Hepatocyte (in vitro differentiated cells): ENCODE measurements around the gene SLC13A2. TPM values are rescaled to one million over a fixed set of nuclear protein-coding genes. Genes with fewer than 3 reads are reported as not detected.

ENCODE experiments used
- DNase-seq: peaks from one replicate; pipeline ENCODE4 v3.0.0-alpha.2; 2016; ENCODE audit warnings: low spot score
- H2AFZ ChIP-seq: fragments of 200-600 bp; sonication (generic); 2 replicates; pipeline ENCODE4 v1.6.0; 2016; ENCODE audit warnings: antibody characterized with exemption, mild to moderate bottlenecking
- H3K27ac ChIP-seq: fragments of 200-600 bp; sonication (generic); 2 replicates; pipeline ENCODE4 v1.5.1; 2016; ENCODE audit warnings: mild to moderate bottlenecking
- H3K27me3 ChIP-seq: fragments of 200-600 bp; sonication (generic); 2 replicates; pipeline ENCODE4 v1.6.1; 2016
- H3K36me3 ChIP-seq: fragments of 200-600 bp; sonication (generic); replicated peaks from 2 replicates; pipeline ENCODE4 v1.5.1; 2016; ENCODE audit warnings: low read depth; ENCODE audit not compliant: insufficient read depth
- H3K4me1 ChIP-seq: fragments of 200-600 bp; sonication (generic); 2 replicates; pipeline ENCODE4 v1.5.1; 2016; ENCODE audit warnings: mild to moderate bottlenecking, moderate library complexity; ENCODE audit not compliant: insufficient read depth
- H3K4me2 ChIP-seq: fragments of 200-600 bp; sonication (generic); 2 replicates; pipeline ENCODE4 v1.6.0; 2016
- H3K4me3 ChIP-seq: fragments of 200-600 bp; sonication (generic); 2 replicates; pipeline ENCODE4 v1.5.1; 2016; ENCODE audit warnings: mild to moderate bottlenecking
- H3K79me2 ChIP-seq: fragments of 200-600 bp; sonication (generic); 2 replicates; pipeline ENCODE4 v1.6.0; 2017; ENCODE audit warnings: mild to moderate bottlenecking
- H3K9me2 ChIP-seq: fragments of 200-600 bp; sonication (generic); replicated peaks from 2 replicates; pipeline ENCODE4 v1.6.0; 2017; ENCODE audit warnings: mild to moderate bottlenecking; ENCODE audit not compliant: insufficient read depth
- H3K9me3 ChIP-seq: fragments of 200-600 bp; sonication (generic); 2 replicates; pipeline ENCODE4 v1.5.1; 2016; ENCODE audit warnings: low read depth, mild to moderate bottlenecking
- H4K20me1 ChIP-seq: fragments of 200-600 bp; sonication (generic); 2 replicates; pipeline ENCODE4 v1.6.0; 2016; ENCODE audit warnings: mild to moderate bottlenecking; ENCODE audit not compliant: insufficient read depth, poor library complexity, severe bottlenecking
- EZH2 ChIP-seq: fragments of 200-600 bp; sonication (generic); IDR thresholded peaks from 2 replicates; pipeline ENCODE4 v1.6.1; 2016; ENCODE audit warnings: antibody characterized with exemption, mild to moderate bottlenecking, borderline replicate concordance
- EZH2phosphoT487 ChIP-seq: fragments of 200-600 bp; sonication (generic); IDR thresholded peaks from one replicate; pipeline ENCODE4 v1.6.1; 2018; ENCODE audit warnings: antibody characterized with exemption, mild to moderate bottlenecking, low read depth, moderate library complexity; ENCODE audit not compliant: unreplicated experiment, severe bottlenecking
- WGBS: methylation state at CpG from one replicate; pipeline ENCODE4 v1.1.6; 2016; ENCODE audit warnings: low lambda C conversion rate; ENCODE audit errors: missing lambda C conversion rate; 5-methylcytosine and 5-hydroxymethylcytosine counted together
- polyA plus RNA-seq: library from polyadenylated mRNA; unstranded; fragments of >200 nt; fragmentation: Nextera tagmentation; extraction: Ambion mirVana; gene quantifications from 2 replicates; pipeline ENCODE4 v1.2.1, GENCODE V29; 2016
- total RNA-seq: library from RNA; depleted of rRNA; stranded (reverse); fragments of >200 nt; gene quantifications from 2 replicates; pipeline ENCODE4 v1.2.3, GENCODE V29; 2014
- TF ChIP-seq, protein P1 (sequence below): fragments of 200-600 bp; sonication (generic); IDR thresholded peaks from 2 replicates; pipeline ENCODE4 v1.5.1; 2016; ENCODE audit warnings: antibody characterized with exemption, mild to moderate bottlenecking; ENCODE audit not compliant: poor library complexity

SLC13A2 gene
- total and polyA plus RNA-seq, 2 experiments from 2014 or later: 2.0 TPM

DNA sequence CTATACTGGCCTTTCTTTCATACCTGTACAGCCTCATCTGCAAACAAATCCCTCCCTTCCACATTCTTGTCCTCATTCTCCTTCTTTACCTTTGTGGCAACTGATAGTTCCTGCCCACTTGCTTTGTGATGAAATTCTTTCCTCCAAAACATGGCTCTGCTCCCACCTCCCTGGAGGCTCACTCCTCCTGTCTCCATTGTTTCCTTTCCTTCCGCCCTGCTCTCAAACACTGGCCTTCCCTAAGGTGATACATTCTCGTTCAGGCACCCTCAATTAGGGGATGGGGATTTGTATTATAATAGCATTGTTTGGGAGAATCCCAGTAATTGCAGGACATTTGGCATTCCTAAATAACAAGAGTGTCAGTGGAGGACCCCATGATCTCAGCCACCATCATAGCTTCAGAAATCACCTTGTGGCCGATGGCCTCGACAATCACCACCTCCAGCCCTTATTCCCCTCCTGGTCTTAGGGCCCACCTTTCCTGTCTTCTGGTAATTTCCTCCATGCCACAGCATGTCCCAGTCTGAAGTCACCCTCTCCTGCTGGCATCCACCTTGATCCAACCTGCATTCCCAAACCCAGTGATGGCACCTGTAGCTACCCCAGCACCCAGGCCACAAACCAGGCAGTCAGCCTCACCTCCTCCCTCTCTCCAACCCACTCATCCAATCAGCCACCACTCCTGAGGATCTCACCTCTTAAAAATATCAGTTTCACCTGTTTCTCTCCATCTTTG is 71.1 kb downstream of the SLC13A2 start:
- H4K20me1 ChIP-seq: no peaks in the 10 kb centered on the region
- H3K36me3 ChIP-seq: no peaks in the 10 kb centered on the region
- no peak overlapping the region for H2AFZ ChIP-seq
- H3K27me3 ChIP-seq: no peaks in the 10 kb centered on the region
- no peaks in the 10 kb centered on the region for H3K79me2 ChIP-seq
- no peaks in the 10 kb centered on the region for H3K9me2 ChIP-seq
- H3K9me3 ChIP-seq: no peaks in the 10 kb centered on the region
- DNase-seq: no peak
- H3K4me3 ChIP-seq: no peak overlapping the region
- 76% methylated on average over 4 of the region's 4 CpGs for WGBS
- TF ChIP-seq, protein P1, sequence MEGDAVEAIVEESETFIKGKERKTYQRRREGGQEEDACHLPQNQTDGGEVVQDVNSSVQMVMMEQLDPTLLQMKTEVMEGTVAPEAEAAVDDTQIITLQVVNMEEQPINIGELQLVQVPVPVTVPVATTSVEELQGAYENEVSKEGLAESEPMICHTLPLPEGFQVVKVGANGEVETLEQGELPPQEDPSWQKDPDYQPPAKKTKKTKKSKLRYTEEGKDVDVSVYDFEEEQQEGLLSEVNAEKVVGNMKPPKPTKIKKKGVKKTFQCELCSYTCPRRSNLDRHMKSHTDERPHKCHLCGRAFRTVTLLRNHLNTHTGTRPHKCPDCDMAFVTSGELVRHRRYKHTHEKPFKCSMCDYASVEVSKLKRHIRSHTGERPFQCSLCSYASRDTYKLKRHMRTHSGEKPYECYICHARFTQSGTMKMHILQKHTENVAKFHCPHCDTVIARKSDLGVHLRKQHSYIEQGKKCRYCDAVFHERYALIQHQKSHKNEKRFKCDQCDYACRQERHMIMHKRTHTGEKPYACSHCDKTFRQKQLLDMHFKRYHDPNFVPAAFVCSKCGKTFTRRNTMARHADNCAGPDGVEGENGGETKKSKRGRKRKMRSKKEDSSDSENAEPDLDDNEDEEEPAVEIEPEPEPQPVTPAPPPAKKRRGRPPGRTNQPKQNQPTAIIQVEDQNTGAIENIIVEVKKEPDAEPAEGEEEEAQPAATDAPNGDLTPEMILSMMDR: no peak
- TF ChIP-seq EZH2phosphoT487: no peak
- no peak overlapping the region for H3K27ac ChIP-seq
- H3K4me2 ChIP-seq: no peak overlapping the region
- H3K4me1 ChIP-seq: no peaks in the 10 kb centered on the region

DNA sequence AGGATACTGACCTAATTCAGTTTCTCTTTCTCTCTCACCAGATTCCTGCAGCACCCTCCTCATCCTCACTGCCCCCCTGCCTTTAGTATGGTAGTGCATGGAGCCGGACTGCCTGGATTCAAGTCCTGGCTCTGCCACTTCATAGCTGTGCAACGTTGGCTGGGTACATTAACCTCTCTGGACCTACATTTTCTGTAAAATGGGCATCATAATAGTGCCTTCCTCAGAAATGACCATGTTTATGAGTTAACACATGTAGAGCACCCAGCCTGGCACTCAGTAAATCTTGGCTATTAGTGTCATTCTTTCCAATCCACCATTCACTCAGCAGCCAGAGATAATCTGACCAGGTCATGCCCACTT is 71.7 kb downstream of the SLC13A2 start:
- Histone ChIP-seq H3K4me3 (no peak overlapping the region), H3K27ac (no peak overlapping the region), H4K20me1 (no peaks in the 10 kb centered on the region), H3K4me1 (no peaks in the 10 kb centered on the region), H2AFZ (no peak overlapping the region), H3K79me2 (peaks cover 5% of the 10 kb centered on the region), H3K9me2 (no peaks in the 10 kb centered on the region), H3K4me2 (no peak overlapping the region), H3K9me3 (no peaks in the 10 kb centered on the region), H3K36me3 (no peaks in the 10 kb centered on the region), H3K27me3 (no peaks in the 10 kb centered on the region)
- TF ChIP-seq, protein P1: no peak
- no peak for TF ChIP-seq EZH2
- no peak for TF ChIP-seq EZH2phosphoT487
- 91% methylated on average over 2 of the region's 2 CpGs for WGBS
- DNase-seq: no peak

DNA sequence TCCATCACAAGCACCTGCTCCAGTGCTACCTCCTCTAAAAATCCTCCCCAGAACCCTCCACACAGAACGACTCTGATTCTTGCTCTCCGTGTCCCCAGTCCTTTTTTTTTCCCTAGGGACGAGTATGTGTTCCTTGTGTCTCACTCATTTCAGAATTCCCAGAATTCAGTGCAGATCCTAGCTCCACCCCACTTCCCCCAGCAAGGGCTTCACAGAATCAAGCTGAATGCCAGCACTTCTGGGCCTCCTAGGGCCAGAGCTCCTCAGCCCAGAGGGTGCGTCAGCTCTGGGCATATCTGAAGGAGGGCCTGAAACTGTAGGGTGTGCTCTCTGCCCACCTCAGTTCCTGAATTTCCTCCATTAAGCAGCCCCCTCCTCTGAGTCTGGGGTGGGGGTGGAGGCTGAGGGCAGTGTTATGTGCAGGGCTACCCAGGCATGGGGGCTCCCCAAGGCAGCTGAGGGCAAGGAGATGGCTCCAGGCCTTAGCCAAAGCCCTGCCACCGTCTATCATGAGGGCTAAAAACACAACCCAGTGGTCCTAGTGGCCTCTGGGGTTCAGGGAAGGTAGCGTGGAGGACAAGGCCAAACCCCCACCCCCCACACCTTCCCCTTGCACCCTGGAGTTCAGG is 72.5 kb downstream of the SLC13A2 start:
- H3K27ac ChIP-seq: no peak overlapping the region
- no peaks in the 10 kb centered on the region for H3K36me3 ChIP-seq
- no peak overlapping the region for H3K4me2 ChIP-seq
- H3K79me2 ChIP-seq: peaks cover 12% of the 10 kb centered on the region
- H4K20me1 ChIP-seq: peaks cover under 1% of the 10 kb centered on the region
- H3K9me3 ChIP-seq: no peaks in the 10 kb centered on the region
- TF ChIP-seq, protein P1: no peak
- TF ChIP-seq EZH2phosphoT487 (no peak), EZH2 (no peak)
- peaks cover 3% of the 10 kb centered on the region for H3K4me1 ChIP-seq
- H2AFZ ChIP-seq: no peak overlapping the region
- DNase-seq: no peak
- no peak overlapping the region for H3K4me3 ChIP-seq
- WGBS: 82% methylated on average over 6 of the region's 6 CpGs
- H3K9me2 ChIP-seq: no peaks in the 10 kb centered on the region
- H3K27me3 ChIP-seq: no peaks in the 10 kb centered on the region
